WI38 (cell line): Measurements from ENCODE around the gene CIP2A.

Experiments
- H3K4me3 ChIP-seq: 2 replicates; pipeline ENCODE4 v1.5.1; 2011; ENCODE audit warnings: low read depth, mild to moderate bottlenecking, control low read depth, low read length
- TF ChIP-seq, protein P1 (sequence below): IDR thresholded peaks from 2 replicates; pipeline ENCODE4 v1.5.1; 2012; ENCODE audit warnings: low read depth, mild to moderate bottlenecking, control low read depth, low read length

The CIP2A gene

DNA sequence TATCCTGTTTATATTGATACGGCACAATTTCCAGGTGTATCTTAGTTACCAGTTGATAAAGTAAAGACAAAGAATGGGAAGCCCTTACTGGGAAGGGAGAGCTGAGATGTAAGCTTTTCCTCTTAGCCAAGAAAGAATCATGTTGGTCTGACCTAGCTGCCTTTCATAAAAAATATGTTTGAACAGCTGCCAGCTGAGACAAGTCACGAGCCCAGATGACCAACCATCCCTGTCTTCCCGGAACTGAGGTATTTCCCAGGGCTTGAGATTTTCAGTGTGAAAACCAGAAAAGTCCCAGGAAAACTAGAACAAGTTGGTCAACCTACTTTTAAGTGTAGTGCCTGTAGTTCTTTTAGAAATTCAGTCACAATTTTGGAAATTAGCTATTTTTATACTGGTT is 75.3 kb downstream of the CIP2A start:
- no peak overlapping the region for H3K4me3 ChIP-seq
- TF ChIP-seq, protein P1, sequence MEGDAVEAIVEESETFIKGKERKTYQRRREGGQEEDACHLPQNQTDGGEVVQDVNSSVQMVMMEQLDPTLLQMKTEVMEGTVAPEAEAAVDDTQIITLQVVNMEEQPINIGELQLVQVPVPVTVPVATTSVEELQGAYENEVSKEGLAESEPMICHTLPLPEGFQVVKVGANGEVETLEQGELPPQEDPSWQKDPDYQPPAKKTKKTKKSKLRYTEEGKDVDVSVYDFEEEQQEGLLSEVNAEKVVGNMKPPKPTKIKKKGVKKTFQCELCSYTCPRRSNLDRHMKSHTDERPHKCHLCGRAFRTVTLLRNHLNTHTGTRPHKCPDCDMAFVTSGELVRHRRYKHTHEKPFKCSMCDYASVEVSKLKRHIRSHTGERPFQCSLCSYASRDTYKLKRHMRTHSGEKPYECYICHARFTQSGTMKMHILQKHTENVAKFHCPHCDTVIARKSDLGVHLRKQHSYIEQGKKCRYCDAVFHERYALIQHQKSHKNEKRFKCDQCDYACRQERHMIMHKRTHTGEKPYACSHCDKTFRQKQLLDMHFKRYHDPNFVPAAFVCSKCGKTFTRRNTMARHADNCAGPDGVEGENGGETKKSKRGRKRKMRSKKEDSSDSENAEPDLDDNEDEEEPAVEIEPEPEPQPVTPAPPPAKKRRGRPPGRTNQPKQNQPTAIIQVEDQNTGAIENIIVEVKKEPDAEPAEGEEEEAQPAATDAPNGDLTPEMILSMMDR: no peak

DNA sequence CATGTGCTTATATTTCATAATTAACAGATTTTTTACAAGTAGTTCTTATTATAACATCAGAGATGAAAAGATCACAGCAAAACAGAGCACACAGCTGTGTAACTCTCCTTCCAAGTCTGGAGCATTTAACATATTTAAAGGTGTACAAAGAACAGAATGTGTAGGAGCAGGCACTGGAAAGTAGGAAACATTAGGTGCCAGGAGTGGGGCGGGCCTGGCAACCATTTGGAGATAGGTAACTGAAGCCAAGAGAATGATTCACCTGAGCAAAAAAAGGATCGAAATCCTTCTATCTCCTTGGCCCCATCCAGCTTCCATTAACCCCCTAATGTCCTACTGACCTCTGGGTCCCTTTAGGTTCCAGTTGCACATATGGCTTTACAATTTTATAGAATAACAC is 76.6 kb downstream of the CIP2A start:
- TF ChIP-seq, protein P1: no peak
- no peak overlapping the region for H3K4me3 ChIP-seq

DNA sequence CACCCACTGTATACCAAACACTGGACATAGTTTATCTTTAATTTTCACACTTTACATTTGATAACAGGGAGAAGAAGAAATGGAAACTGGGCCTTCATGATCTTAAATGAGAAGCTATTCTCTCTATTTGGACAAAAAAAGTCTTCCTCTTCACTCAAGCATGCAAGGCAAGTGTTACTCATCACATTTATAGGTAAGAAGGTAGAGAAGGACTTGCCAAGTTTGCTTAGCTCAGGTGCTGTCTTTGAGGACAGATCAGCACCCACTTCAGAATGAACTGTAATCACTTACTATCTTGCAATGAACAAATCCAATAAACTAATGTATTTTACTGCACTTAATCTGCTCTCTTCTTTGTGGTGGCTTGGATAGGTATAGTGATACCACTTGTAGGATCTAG is 77.7 kb downstream of the CIP2A start:
- TF ChIP-seq, protein P1: no peak
- no peak overlapping the region for H3K4me3 ChIP-seq

DNA sequence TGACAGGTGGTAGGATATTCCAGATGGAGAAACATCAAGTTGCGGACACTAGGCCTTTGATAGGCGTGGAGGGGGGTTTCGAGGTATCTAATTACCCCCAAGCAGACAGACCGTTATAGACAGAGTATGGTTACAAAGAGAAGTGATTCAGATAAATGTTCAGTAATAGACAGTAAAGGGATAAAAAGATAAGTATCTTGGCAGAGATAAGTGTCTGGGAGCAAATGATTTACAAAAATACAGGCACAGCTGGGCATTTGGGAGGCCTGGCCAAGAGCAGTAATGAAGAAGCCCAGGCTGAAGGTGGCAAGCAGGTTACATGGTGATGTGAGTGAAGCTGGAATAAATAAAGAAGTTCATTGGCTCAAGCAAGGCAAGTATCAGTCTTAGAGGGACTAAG is 78.2 kb downstream of the CIP2A start:
- H3K4me3 ChIP-seq: no peak overlapping the region
- TF ChIP-seq, protein P1: no peak

DNA sequence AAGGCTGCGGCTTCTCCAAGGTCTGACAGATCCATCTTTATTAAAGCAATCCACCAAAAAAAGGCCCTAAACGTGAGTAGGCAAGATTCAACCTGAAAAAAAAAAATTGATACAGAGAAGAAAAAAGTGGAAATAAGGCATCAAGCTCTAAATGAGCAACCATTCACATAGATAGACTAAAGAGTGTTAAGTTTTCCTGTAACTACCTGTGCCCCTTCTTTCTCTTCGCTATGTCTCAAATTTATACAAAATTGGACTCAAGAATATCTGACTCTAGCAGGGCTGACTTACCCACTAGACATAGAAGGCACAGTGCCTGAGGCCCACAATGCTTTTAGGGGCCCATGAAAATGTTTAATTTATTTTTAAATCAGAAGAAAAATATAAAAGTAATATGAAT is 78.7 kb downstream of the CIP2A start, which contains the start of gene MYH15:
TSS of gene MYH15 (minus strand) at position 101 of the 400 bp plus-strand sequence. CDS start at position 35, 66 bp downstream.
- TF ChIP-seq, protein P1: no peak
- no peak within 1 kb of the TSS for H3K4me3 ChIP-seq

DNA sequence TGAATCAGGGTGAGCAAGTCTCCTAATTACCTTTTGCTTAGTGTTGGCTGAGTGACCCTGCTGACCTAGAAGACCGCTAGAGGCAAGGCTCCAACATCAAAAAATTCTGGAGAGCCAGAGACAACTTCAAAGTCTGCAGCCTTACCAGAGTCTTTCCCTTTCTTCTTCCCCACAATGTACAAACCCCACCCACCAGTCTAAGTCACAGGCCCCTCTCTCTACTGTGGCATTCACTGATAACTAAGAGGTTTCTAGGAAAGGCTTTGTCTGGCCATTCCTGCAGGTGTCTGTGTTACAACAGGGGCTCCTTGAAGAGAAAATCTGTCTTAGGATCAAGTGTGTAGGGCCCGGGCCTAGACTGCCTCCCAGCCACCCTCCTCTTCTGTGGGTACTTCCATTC is 79.4 kb downstream of the CIP2A start:
- TF ChIP-seq, protein P1: no peak
- no peak overlapping the region for H3K4me3 ChIP-seq

DNA sequence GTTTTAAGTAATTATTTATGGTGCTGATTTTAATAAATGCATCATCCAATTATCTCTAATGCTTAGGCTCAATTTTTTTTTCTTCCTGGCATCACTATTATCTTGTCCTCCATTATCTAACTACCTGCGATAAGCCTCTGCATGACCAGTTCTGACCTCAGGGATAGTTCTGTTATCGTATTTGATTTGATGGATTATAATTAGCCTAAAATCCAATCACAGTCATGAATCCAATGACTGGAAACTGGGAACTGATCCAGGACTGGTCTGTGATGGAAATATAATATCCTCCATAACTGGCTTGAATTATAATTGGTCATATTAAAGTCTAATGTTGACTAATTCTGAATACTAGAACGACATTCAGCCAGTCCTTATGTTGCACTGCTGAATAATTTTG is 80.0 kb downstream of the CIP2A start:
- TF ChIP-seq, protein P1: no peak
- H3K4me3 ChIP-seq: no peak overlapping the region
